Hepatocyte (in vitro differentiated cells): Measurements from ENCODE around the gene RHOT1.

Experiments used
- EZH2phosphoT487 ChIP-seq: fragments of 200-600 bp; sonication (generic); IDR thresholded peaks from one replicate; pipeline ENCODE4 v1.6.1; 2018; ENCODE audit warnings: antibody characterized with exemption, mild to moderate bottlenecking, low read depth, moderate library complexity; ENCODE audit not compliant: unreplicated experiment, severe bottlenecking
- TF ChIP-seq, protein P1 (sequence below): fragments of 200-600 bp; sonication (generic); IDR thresholded peaks from 2 replicates; pipeline ENCODE4 v1.5.1; 2016; ENCODE audit warnings: antibody characterized with exemption, mild to moderate bottlenecking; ENCODE audit not compliant: poor library complexity

DNA sequence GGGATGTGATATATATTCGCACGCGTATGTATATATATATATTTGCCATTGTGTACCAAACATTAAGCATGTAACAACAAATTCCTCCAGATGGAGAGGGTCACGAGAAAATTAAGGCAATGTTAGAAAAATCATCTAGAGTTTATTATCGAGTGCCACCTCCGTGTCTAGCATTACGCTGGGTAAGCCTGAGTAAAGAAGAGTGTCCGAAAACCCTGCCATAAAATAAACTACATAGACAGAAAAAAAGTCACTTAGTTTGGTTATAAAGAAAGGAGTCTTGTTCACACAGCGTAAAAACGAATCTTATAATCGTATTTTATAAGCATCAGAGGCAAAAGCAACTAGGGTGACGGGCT lies 644 bp upstream of the RHOT1 start:
- TF ChIP-seq, protein P1, sequence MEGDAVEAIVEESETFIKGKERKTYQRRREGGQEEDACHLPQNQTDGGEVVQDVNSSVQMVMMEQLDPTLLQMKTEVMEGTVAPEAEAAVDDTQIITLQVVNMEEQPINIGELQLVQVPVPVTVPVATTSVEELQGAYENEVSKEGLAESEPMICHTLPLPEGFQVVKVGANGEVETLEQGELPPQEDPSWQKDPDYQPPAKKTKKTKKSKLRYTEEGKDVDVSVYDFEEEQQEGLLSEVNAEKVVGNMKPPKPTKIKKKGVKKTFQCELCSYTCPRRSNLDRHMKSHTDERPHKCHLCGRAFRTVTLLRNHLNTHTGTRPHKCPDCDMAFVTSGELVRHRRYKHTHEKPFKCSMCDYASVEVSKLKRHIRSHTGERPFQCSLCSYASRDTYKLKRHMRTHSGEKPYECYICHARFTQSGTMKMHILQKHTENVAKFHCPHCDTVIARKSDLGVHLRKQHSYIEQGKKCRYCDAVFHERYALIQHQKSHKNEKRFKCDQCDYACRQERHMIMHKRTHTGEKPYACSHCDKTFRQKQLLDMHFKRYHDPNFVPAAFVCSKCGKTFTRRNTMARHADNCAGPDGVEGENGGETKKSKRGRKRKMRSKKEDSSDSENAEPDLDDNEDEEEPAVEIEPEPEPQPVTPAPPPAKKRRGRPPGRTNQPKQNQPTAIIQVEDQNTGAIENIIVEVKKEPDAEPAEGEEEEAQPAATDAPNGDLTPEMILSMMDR, result no peak
- TF ChIP-seq EZH2phosphoT487, result no peak
